GM23248 (cell line): ENCODE measurements around the gene UQCRC1.

Experiments
- EZH2 ChIP-seq: fragments of 200-600 bp; sonication (generic); IDR thresholded peaks from 2 replicates; pipeline ENCODE4 v1.6.1; 2018; ENCODE audit warnings: antibody characterized with exemption, mild to moderate bottlenecking; ENCODE audit not compliant: insufficient read depth, poor library complexity, severe bottlenecking
- EZH2phosphoT487 ChIP-seq: fragments of 200-600 bp; sonication (generic); IDR thresholded peaks from 2 replicates; pipeline ENCODE4 v1.6.1; 2018; ENCODE audit warnings: antibody characterized with exemption, moderate library complexity, mild to moderate bottlenecking, low read depth; ENCODE audit not compliant: insufficient read depth

DNA sequence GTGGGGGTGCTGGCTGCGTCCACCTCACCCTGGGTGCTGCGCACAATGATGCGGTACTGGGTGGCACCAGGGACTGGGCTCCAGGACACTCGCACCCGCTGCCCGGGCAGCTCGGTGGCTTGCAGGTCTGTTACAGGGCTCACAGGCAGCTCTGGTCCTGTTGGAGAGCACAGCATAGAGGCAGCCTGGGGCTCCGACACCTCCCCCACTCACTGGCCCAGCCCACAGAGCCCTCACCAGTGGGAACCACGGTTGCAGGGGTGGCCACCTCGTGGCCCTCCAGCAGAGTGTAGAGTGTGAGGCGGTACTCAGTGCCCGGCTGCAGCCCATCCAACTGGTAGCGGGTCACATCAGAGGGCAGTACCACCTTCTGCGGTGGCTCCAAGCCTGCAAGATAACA is 18.0 kb downstream of the UQCRC1 start:
- TF ChIP-seq EZH2: no peak
- TF ChIP-seq EZH2phosphoT487: no peak
